Left ventricle myocardium inferior (tissue), 1 donor: ENCODE measurements around the gene DYRK1B. TPM values are rescaled to one million over a fixed set of nuclear protein-coding genes. Genes with fewer than 3 reads are reported as not detected.

Experiments
- DNase-seq: peaks from one replicate; pipeline ENCODE4 v3.0.0-alpha.2; 2020
- H3K27ac ChIP-seq: fragments of 200-600 bp; replicated peaks from 2 replicates; pipeline ENCODE4 v1.8.0; 2021
- H3K27me3 ChIP-seq: fragments of 200-600 bp; 2 replicates; pipeline ENCODE4 v1.8.0; 2021; ENCODE audit warnings: low read depth
- H3K36me3 ChIP-seq: fragments of 200-600 bp; 2 replicates; pipeline ENCODE4 v1.8.0; 2021
- H3K4me1 ChIP-seq: fragments of 200-600 bp; 2 replicates; pipeline ENCODE4 v1.8.0; 2021
- H3K4me3 ChIP-seq: fragments of 200-600 bp; 2 replicates; pipeline ENCODE4 v1.8.0; 2021; ENCODE audit warnings: mild to moderate bottlenecking, moderate library complexity
- H3K9me3 ChIP-seq: fragments of 200-600 bp; replicated peaks from 2 replicates; pipeline ENCODE4 v1.8.0; 2021
- intact Hi-C: fragments of 100-400 bp; cut with micrococcal nuclease; formaldehyde crosslinking; loops from one replicate; pipeline ENCODE4 v1.11.0; 2022
- total RNA-seq: library from RNA; stranded (reverse); fragmentation: NEBNext Ultra II Directional; extraction: Animal tissue kit (Norgen Biotek cat#: 25700); gene quantifications from one replicate; pipeline ENCODE4 v1.2.1, GENCODE V29; 2021
- TF ChIP-seq, protein P1 (sequence below): fragments of 200-600 bp; IDR thresholded peaks from 2 replicates; pipeline ENCODE4 v1.8.0; 2021; ENCODE audit warnings: antibody characterized with exemption, mild to moderate bottlenecking, borderline replicate concordance
- donor health status: DM: no; HTN: yes; CAD: no; lungs with severe emphysema.

The DYRK1B gene
- total RNA-seq, 1 donor from 2014 or later: 30.2 TPM

DNA sequence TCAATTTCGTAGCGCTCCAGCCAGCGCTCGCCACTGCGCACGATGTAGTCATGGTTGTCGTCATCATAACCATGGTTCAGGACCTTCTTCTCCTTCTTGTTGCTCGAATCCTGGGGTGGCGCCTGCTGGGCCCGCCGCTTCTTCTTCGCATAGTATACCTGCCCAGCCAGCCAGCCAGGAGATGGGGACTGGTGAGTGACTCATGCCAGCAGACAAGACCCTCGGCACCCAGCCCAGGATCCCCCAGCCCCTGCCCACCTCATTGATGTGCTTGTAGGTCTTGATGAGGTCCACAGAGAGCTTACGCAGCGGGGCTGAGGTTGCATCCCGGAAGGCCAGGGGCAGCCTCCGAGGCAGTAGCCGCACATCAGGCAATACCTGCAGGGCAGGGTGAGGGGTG lies 3.6 kb downstream of the DYRK1B start:
- no peak overlapping the region for H3K27ac ChIP-seq
- no peaks in the 10 kb centered on the region for H3K27me3 ChIP-seq
- peaks cover 73% of the 10 kb centered on the region for H3K36me3 ChIP-seq
- no peak overlapping the region for H3K4me3 ChIP-seq
- H3K4me1 ChIP-seq: peaks cover 31% of the 10 kb centered on the region
- intact Hi-C loops: no loop called here
- DNase-seq: no peak
- TF ChIP-seq, protein P1, sequence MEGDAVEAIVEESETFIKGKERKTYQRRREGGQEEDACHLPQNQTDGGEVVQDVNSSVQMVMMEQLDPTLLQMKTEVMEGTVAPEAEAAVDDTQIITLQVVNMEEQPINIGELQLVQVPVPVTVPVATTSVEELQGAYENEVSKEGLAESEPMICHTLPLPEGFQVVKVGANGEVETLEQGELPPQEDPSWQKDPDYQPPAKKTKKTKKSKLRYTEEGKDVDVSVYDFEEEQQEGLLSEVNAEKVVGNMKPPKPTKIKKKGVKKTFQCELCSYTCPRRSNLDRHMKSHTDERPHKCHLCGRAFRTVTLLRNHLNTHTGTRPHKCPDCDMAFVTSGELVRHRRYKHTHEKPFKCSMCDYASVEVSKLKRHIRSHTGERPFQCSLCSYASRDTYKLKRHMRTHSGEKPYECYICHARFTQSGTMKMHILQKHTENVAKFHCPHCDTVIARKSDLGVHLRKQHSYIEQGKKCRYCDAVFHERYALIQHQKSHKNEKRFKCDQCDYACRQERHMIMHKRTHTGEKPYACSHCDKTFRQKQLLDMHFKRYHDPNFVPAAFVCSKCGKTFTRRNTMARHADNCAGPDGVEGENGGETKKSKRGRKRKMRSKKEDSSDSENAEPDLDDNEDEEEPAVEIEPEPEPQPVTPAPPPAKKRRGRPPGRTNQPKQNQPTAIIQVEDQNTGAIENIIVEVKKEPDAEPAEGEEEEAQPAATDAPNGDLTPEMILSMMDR: no peak
- H3K9me3 ChIP-seq: no peaks in the 10 kb centered on the region

DNA sequence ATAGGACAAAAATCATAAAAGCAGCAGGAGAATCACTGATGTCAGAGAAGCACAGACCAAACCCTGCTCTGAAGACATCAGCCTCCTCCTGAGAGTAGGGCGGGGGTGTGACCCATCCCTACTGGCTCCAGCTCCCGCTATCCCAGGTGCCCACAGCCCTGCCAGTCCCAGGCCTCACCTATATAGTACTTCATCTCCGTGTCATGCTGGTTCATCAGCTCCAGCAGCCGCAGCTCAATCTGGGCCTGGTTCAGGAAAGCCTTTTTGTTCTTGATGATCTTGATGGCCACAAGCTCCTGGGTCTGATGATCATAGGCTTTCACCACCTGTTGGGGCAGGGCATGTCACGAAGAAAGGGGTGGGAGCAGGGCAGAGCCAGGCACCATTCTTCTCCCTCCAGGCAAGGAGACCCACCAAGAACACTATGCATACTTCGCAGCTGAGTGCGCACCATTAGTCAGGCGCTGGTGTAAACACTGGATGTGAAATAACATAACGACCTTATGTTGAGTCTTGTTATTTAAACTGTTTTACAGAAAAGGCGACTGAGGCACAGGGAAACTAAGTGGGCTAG lies 4.2 kb downstream of the DYRK1B start:
- TF ChIP-seq, protein P1: no peak
- intact Hi-C loops: no loop called here

DNA sequence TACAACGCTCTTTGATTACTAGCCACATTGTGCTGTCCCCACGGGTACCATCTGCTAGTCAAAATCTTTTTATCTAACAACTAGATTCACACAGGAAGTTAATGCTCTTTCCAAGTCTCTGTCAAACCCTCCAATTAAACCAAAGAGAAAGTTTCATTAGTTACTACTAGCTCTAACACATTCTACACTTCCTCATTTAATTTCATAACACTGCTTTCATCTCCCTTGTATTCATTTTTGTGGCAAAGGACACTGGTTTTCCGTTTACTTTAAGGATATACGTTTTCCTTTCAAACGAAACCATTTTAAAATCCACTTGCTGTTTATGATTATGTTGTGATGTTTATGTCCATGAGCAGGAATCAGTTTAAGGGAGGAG lies 5.3 kb downstream of the DYRK1B start:
- peaks cover 66% of the 10 kb centered on the region for H3K36me3 ChIP-seq
- H3K27me3 ChIP-seq: no peaks in the 10 kb centered on the region
- H3K27ac ChIP-seq: no peak overlapping the region
- H3K9me3 ChIP-seq: no peaks in the 10 kb centered on the region
- no peak overlapping the region for H3K4me3 ChIP-seq
- intact Hi-C loops: no loop called here
- TF ChIP-seq, protein P1: no peak
- H3K4me1 ChIP-seq: peaks cover 38% of the 10 kb centered on the region
- no peak for DNase-seq

More for the DNA sequence above, 4.2 kb downstream of the DYRK1B start:
- no peaks in the 10 kb centered on the region for H3K27me3 ChIP-seq
- peaks cover 70% of the 10 kb centered on the region for H3K36me3 ChIP-seq
- no peaks in the 10 kb centered on the region for H3K9me3 ChIP-seq
- DNase-seq: no peak
- no peak overlapping the region for H3K4me3 ChIP-seq
- no peak overlapping the region for H3K27ac ChIP-seq
- H3K4me1 ChIP-seq: peaks cover 37% of the 10 kb centered on the region

DNA sequence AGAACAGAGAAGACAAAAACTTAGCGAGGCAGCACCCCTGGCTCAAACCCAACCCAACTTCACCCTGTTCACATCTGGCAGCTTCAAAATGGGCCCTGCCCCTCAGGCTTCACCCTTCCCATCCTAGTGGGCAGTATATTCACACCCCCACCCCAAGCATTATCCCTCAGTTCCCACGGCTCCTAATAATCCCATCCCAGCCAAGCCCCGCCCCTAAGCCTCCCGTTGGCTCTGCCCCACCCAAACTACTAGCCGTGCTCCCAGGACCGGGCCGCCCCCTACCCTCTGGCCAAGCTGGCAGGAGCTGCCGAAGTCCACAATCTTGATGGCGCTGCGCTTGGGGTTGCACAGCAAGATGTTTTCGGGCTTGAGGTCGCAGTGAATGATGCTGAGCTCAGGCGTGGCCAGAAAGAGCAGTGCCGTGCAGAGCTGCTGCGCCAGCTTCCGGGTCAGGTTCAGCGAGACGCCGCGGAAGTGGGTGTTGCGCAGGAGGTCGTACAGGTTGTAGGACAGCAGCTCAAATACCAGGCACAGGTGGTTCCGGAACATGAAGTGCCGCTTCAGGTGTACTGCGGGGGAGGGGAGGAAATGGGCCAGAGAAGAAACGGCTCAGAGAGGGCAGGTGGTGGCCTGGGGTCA lies 5.8 kb downstream of the DYRK1B start:
- H3K27ac ChIP-seq: no peak overlapping the region
- intact Hi-C loops: no loop called here
- no peak for DNase-seq
- TF ChIP-seq, protein P1: no peak
- no peak overlapping the region for H3K4me3 ChIP-seq
- H3K27me3 ChIP-seq: no peaks in the 10 kb centered on the region
- peaks cover 38% of the 10 kb centered on the region for H3K4me1 ChIP-seq
- no peaks in the 10 kb centered on the region for H3K9me3 ChIP-seq
- peaks cover 66% of the 10 kb centered on the region for H3K36me3 ChIP-seq

DNA sequence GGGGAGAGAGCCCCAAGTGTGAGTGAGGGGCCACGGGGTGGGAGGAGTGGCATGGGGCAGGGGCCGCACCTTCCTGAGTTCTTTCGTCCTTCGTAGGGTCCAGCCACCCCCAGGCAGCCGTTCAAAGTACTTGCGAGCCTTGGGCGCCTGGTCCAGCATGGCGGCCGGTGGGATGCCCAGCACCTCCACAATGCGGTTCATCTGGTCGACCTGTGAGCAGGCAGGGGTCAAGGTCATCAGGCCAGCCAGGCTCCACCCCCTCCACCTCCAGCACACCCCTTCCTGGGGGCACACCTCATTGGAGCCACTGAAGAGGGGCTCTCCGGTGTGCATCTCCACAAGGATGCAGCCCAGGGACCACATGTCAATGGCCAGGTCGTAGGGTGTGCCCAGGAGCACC lies 6.7 kb downstream of the DYRK1B start:
- no peak overlapping the region for H3K27ac ChIP-seq
- H3K27me3 ChIP-seq: no peaks in the 10 kb centered on the region
- intact Hi-C loops: no loop called here
- H3K4me1 ChIP-seq: peaks cover 29% of the 10 kb centered on the region
- peaks cover 66% of the 10 kb centered on the region for H3K36me3 ChIP-seq
- no peaks in the 10 kb centered on the region for H3K9me3 ChIP-seq
- TF ChIP-seq, protein P1: no peak
- no peak for DNase-seq
- H3K4me3 ChIP-seq: no peak overlapping the region
